ENCODE measurements around the gene UCP3.
A peak's percentile ranks its signal among the peaks of the same experiment; 100 is the strongest.
"Not testable (repeated sequence)": the region's sequence is repeated elsewhere in the genome, so short reads cannot be mapped to it uniquely, and the experiment has no call there.

The UCP3 gene

DNA sequence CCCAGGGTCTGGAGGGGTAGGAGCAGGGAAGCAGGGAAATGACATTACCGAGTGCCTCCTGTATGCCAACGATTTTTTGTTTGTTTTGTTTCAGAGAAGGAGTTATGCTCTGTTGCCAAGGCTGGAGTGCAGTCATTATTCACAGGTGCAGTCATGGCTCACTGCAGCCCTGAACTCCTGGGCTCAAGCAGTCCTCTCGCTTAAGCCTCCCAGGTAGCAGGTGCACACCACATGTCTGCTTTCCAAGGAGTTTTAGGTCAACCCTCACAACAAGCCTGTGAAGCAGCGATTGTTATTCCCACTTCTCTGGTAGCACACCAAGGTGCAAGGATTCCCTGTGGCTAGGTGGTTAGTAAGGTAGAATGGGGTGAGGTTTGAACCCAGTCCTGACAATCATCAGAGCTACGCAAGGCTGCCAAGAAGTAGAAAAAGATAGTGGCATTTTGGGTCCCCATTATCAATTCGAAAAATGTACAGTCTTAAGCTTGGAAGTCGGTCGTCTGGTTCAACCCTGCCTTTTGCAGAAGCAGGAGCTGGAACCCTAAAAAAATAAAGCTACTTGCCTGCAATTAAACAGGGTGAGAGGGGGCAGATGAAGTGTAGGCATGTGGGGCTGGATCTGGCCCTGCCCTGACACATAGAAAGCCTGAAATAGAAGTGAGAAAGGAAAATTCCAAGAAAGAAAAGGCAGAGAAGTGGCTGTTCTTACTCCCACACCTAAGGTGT lies 9.1 kb downstream of the UCP3 start:
- no peak for DNase-seq

DNA sequence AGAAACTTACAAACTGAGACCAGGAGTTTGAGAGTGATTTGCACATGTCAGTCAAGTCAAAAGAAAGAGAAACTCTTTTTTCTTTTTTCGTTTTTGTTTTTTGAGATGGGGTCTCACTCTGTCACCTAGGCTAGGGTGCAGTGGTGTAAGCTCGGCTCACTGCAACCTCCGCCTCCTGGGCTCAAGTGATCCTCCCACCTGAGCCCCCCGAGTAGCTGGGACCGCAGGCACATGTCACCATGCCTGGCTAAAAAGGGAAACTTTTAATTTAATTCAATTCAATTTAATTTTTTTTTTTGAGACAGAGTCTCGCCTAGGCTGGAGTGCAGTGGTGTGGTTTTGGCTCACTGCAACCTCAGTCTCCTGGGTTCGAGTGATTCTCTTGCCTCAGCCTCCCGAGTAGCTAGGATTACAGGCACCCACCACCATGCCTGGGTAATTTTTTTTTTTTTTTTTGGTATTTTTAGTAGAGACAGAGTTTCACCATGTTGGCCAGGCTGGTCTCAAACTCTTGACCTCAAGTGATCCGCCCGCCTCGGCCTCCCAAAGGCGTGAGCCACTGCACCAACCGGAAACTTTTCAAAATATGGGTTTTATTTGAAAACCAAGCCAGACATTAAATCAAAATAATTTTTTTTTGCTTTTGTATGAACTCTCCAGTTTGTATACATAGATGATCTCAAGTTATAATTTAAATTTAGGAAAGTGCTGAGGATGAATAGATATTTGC lies 9.9 kb downstream of the UCP3 start:
- DNase-seq: no peak

DNA sequence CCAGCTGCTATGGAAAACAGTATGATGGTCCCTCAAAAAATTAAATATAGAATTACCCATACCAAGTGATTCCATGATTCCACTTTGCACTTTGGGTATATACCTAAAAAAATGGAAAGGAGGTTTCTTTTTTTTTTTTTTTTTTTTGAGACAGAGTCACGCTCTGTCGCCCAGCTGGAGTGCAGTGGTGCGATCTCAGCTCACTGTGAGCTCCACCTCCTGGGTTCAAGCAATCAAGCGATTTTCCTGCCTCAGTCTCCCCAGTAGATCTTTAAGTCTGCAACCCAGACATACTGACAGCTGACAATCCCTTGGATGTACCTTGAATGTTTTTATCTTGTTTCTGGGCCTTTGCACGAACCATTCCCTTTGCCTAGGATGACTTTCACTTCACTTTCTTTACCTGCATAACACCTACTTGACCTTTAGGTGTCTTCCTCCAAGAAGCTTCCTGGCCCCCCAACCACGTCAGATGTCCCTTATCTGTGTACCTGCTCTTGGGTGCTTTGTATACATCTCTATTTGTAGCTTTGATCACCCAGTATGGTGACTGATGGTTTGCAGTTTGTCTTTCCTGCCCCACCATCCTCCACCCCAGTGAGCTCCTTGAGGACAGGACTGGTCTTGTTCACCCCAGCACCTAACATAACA lies 11.6 kb downstream of the UCP3 start:
- DNase-seq: no peak

DNA sequence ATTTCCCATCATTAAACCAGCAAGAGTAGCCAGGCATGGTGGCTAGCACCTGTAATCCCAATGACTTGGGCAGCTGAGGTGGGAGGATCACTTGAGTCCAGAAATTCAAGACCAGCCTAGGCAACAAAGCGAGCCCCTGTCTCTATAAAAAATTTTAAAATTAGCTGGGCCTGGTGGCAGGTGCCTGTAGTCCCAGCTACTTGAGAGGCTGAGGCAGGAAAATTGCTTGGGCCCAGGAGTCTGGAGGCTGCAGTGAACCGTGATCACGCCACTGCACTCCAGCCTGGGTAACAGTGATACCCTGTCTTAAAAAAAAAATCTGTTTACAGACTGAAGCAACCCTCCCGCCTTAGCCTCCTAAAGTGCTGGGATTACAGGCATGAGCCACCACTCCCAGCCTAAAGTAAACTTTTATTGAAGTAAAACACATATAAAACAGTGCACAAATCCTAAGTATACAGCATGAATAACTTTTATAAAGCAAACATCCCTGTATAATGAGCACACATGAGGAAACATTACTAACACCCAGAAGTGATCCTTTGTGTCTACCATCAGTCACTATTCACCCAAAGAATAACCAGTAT lies 12.6 kb downstream of the UCP3 start:
- no peak for DNase-seq

DNA sequence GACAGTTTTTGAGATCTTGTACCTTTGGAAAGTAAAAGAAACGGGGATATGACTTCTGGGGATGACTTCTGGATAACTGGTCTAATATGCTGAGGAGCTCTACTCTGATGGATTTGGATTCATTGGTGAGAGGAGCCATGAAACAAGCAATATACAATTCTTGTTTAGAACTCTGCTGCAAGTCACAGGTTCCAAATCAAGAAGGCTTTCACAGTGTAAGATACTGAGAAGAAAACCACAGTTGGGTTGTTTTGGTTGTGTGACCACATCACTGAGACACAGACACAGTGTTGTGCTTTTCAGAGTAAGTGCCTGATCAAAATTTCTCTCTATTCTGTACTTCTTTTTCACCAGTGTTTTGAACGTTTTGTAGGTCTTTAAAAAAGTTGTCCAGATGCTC lies 13.2 kb downstream of the UCP3 start:
- DNase-seq: peak; percentile 17 to 87 (median 66)

DNA sequence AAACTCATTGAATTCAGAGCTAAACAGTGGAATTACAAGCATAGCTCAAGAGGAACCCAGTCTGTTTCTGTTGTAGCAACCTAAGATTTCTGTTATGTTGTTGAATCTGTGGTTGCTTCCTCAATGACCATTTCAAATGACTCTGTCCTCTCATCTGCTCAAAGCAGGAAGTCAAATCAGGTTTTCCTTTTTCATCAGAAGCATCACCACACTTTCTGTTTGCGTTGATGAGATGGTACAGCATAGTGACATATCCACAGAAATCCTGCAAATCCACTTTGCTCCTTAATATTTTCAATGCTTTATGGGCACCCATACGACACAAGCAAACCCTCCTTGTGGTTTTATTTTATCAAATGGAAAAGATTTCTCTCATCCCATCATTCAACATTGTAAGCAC lies 13.6 kb downstream of the UCP3 start:
- DNase-seq: peak in 3 of 6 experiments; percentile 88 to 92 (median 89)

DNA sequence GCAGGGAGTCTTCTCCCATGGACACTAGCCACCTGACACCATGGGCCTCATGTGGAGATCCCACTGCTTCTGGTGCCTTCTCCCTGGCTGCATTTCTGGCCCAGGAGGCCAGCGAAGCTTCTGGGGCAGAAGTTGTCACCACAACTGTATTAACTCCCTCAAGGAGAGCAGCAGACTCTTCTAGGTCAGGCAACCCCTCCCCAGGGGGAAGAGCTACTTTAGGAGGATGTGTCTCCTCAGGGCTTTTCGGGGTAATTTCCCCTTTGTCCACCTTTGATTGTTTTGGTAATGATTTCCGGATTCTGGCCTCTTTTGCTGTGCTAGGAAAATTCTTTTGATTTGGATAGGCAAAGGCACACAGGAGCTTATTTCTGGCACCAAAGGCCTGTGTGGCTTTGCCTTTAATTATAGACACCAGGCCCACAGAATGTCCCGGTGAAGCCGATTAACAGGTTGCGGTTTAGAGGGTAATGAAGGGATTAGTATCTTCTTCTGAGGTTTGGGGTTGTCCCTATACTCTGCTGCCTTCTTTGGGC lies 17.3 kb downstream of the UCP3 start:
- DNase-seq: no peak

DNA sequence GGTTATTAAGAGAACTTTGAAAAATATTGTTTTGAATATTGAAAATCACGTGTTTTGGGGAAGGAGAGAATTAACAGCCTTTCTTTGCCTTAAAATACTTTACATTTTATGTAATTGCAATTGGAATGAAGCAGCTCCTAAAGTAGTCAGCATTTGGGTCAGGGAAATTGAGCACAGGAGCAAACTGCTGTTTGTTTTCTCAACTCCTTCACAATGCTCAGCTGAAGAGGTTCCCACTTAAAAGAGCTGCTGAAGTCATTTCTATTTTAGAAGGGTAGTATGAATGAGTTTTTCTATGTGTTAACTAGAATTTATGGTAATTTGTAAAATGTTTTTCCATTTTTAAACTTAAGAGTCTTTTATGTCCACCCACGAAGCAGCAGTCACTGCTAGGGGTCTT lies 18.2 kb downstream of the UCP3 start:
- DNase-seq: no peak

DNA sequence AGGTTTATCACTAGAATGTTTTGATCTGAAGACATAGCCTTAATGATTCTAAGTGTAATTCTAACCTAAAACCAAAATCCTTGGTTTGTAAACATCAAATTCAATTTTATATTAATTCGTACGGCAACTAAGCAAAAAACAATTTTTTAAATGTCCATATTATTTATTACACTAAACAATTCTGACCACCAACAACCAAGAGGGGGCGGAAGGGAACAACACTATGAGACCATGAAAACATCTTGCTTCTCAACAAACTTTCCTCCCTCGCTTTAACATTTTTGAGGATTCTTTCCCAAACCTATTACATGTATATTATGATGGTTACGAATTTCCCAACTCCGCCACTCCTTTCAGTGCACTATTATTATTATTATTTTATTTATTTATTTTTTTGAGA lies 19.7 kb downstream of the UCP3 start:
- no peak for DNase-seq

DNA sequence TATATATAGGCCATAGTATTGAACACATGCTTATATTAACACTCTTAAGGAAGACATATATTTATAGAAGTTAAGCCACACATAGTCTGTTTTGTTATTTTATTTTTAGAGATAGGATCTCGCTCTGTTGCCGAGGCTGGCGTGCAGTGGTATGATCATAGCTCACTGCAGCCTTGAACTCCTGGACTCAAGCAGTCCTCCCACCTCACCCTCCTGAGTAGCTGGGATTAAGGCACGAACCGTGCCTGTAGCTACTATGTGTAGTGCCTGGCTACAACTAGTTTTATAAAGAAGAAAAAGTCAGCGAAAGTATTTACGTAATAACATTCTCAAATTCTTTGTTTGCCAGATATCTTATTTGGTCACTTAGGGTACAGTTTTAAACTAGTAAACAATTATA lies 20.7 kb downstream of the UCP3 start:
- DNase-seq: no peak

DNA sequence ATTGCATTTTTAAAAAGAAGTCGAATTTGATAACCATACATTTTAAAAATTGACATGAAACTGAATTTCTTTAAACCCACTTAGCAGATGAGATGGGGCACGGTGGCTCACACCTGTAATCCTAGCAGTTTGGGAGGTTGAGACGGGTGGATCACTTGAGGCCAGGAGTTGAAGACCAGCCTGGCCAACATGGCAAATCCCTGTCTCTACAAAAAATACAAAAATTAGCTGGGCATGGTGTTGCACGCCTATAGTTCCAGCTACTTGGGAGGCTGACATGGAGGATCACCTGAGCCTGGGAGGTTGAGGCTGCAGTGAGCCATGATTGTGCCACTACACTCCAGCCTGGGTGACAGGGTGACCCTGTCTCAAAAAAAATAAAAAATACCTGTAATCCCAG lies 23.2 kb downstream of the UCP3 start:
- DNase-seq: not testable (repeated sequence)

DNA sequence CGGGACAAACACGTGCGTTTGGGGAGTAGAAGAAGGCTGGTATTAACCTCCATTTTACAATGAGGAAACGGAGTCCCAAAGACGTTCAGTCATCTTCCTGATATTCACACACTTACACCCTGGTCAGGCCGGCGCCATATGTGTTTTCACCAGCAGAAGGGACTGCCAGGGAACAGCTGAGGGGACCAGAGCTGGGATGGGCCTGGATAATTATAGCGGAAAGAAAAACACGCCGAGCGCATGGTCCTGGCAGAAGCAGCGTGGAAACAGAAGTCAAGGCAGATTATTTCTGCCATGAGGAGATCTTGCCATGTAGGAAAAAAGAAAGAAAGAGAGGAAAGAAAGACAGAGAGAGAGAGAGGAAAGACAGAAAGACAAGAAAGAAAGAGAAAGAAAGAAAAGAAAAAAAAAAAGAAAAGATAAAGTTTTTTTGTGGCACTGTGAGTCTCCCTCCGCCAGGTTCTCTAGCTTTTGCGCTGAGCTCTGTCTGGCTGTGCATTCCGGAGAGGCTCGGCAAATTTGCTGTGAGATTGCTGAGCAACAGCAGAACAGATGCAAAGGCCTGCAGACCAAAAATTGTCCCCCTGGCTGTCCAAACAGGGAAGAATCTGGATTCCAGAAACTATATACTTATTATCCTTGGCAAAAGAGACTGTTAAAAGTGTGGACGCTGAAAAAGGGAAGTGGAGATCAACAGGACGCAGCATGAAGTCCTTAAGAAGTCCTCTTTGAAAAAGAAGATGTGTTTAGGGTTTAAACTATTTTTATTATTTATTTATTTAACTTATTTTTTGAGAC lies 24.9 kb downstream of the UCP3 start:
- peak in 2 of 6 experiments; percentile 13 to 32 for DNase-seq

DNA sequence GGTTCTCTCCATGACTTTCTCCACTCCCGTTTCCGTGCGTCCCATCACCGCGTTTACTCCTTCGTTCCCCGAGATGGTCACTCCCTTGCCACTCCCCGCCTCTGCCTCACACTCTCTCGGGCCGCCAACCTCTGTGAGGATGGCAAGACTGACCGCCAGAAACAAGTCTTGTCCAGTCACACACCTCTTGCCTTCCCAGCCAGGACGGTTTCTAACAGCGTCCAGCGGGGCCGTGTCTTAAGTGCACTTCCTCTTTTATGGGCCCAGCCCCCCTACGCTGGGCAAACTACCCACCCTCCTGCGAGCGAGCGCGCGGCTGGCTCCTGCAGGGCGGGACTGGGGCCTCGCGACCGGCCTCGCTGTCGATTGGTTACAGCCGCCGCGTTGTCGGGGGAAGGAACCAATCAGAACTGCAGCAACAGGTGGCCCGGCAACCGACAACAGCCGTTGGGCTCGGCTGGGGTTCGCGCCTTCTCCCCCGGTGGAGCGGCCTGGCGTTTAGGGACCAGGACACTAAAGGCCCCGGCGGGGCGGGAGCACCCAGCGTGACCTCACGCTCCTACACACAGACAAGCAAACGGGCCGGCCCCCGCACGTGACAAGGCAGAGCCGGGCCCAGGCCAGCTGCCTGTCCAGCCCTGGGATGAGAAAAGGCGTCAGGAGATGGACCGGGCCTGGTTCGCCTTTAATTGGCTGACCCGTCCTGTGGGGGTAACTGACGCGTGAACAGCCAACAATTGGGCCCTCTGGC lies 25.7 kb downstream of the UCP3 start:
- DNase-seq: peak; percentile 84 to 92 (median 91)

DNA sequence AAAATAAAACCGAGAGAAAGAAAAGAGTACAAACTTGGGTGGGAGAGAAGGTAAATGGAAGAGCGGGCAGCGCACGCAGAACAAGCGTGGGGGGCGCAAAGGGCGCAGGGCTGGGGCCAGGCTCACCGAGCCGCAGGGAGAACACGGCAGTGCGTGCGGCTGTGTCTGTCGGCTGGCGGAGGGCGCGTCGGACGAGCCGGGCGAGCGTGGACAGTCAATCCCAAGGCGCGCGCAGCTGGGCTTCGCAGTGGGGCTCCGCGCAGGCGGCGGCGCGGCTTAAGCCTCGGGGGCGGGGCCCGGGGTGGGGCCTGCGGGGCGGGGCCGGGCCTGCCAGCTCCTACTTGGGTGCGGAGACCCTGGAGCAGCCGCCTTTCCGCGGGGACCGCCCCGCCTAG lies 26.3 kb downstream of the UCP3 start, which contains the start of gene UCP2:
Gene UCP2 (minus strand): TSS at position 249 of the 395 bp plus-strand sequence. CDS start 4,465 bp downstream, outside the sequence.
- peak; percentile 74 to 92 (median 84) for DNase-seq

DNA sequence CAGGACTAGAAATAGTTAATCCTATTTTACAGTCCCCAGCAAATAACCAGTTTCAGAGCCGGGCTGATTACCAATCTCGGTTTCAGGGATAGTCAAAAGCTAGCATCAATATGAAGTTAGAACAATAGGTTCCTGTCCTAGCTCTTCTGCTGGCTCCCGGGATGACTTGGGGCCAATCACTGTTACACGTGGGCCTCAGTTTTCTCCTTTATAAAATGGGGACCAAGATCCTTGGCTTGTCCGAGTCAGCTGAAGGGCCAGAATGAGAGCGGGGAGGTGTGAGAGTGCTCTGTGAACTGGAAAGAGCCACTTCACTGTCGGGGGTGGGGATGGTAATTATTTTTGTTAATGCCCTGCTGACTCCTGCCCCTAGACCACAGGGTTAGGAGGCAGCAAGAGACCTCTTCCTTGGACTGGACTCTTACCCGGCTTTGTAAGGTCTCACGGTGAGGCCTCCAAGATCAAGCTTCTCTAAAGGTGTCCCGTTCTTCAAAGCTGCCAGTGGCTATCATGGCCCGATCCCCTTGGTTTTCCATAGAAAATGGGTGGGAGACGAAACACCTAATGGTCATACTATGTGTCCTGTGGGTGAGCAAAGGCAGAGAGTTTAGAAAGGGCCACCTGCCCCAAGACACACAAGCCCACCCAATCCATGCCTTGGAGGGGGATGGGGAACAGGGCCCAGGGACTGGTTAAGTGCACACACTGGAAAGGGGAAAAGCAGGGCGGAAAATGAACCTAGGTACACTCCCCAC lies 27.7 kb downstream of the UCP3 start:
- DNase-seq: no peak

DNA sequence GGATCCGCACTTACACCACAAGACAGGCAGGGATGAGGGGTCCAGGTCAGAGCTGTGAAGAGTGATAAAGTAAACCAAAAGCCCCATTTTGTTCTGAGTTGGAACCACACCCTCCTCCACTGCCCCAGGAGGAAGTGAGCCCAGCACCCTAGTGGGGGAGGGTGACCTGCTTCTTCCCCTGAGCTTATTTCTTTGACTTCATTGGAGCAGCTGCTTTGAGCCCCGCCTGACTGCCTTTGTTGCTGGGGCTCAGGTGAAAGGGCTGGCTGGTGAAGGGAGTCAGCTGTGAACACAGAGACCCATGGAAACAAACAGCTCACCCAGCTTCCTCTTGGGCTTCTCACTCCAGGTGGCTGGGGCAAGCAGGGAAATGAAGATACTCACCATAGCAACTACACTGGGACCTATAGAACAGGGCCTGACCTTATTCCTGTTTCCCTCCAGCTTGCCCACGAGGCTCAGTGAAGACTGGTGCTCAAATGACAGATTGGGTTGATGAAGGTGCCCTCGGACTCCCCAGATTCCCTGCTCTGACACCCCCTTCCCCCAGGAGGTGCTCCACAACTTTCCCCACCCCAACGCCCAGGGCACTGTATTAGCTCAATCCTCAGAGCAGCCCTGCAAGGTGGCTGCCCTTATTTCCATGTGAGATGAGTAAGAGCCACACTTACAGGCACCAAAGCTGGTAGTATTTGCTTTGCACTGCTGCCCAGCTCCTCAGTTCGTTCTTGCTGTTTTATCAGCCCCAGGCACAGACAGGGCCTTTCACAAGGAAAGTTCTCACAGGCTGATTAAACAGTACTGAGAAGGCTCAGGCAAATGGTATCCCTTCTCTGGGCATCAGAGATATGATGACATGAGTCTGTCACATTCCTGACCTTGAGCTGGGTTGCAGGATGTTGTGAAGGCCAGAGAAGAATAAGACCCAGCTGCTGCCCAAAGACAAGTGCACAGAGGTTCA lies 28.6 kb downstream of the UCP3 start:
- peak; percentile 59 to 92 (median 85) for DNase-seq

DNA sequence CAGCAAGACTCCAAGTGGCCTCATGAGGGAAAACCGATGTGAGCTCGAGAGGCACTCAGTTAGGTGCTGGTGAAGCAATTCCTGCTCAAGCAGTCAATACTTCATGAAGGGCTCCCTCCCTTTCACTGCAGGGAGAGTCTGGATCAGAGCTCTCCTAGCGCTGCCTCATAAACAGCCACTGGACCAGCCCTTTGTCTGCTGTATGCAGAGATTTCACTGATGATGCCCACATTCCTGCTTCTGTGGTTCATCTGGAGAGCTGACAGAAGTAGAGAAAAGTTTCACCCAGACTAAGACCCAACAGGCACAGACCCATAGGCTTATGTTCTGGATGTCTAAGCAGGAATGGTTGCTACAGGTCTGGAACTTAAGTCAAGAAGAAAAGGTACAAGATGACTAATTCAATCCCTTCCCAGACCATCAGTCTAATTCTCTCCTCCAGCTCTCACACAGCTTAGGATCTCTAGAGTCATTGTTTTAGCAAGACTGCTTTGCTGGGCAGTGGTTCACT lies 30.3 kb downstream of the UCP3 start:
- DNase-seq: no peak

DNA sequence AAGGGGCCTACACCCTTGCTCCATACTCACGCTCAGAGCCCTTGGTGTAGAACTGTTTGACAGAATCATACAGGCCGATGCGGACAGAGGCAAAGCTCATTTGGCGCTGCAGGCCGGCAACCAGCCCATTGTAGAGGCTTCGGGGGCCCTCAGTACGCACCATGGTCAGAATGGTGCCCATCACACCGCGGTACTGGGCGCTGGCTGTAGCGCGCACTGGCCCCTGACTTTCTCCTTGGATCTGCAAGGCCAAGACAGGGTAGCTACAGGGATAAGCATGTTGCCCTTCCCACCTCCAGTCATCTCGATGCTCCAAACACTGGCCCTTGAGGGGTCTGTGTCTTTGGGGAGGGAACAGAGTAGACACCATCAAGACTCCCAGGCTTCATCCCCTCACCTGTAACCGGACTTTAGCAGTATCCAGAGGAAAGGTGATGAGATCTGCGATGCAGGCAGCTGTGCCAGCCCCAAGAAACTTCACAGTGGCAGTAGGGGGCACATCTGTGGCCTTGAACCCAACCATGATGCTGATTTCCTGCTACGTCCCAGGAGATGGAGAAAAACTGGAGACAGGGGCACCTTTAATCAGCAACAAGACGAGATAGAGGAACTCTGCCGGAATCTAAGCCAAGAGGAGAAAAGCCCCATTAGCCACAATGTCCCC lies 30.9 kb downstream of the UCP3 start:
- no peak for DNase-seq
